CD8-positive, alpha-beta memory T cell (primary cell): Measurements from ENCODE around the gene RGS4. TPM values are rescaled to one million over a fixed set of nuclear protein-coding genes. Genes with fewer than 3 reads are reported as not detected.

Source experiments
- CTCF ChIA-PET: fragments of 350-600 bp; sonication (Branson Sonifier 250); formaldehyde crosslinking; loops from one replicate; lab custom pipeline; 2021; ENCODE audit warnings: antibody characterized with exemption; lab: Charles Lee
- POLR2A ChIA-PET: fragments of 350-600 bp; sonication (Branson Sonifier 250); formaldehyde crosslinking; loops from one replicate; lab custom pipeline; 2021; ENCODE audit warnings: antibody characterized with exemption; lab: Charles Lee
- DNase-seq, 5 donors: peaks; one replicate each; pipeline versions ENCODE4 v3.0.0 to v3.0.0-alpha.2; 2020 to 2022; ENCODE audit warnings: mixed read lengths in 1 of 5
- H3K27ac ChIP-seq: one replicate; pipeline ENCODE4 v1.7.0; 2013; ENCODE audit warnings: low read depth, mild to moderate bottlenecking, low read length, moderate library complexity
- H3K27me3 ChIP-seq: 2 replicates; pipeline ENCODE4 v1.7.0; 2013; ENCODE audit warnings: low read length, mild to moderate bottlenecking; ENCODE audit not compliant: insufficient read depth, poor library complexity, severe bottlenecking
- H3K36me3 ChIP-seq: 2 replicates; pipeline ENCODE4 v1.7.0; 2013; ENCODE audit warnings: mild to moderate bottlenecking, low read length, moderate library complexity; ENCODE audit not compliant: insufficient read depth
- H3K4me1 ChIP-seq: 2 replicates; pipeline ENCODE4 v1.7.0; 2013; ENCODE audit warnings: mild to moderate bottlenecking, low read length, moderate library complexity; ENCODE audit not compliant: insufficient read depth
- H3K4me3 ChIP-seq: 2 replicates; pipeline ENCODE4 v1.7.0; 2013; ENCODE audit warnings: mild to moderate bottlenecking, low read length
- H3K9me3 ChIP-seq: 2 replicates; pipeline ENCODE4 v1.7.0; 2013; ENCODE audit warnings: mild to moderate bottlenecking, low read length
- H3K27ac Mint-ChIP-seq, 8 donors: one replicate each; pipeline ENCODE4 v1.8.0; 2020 to 2021; ENCODE audit warnings: mixed read lengths in 8 of 8, mild to moderate bottlenecking in 6 of 8, inconsistent platforms in 3 of 8, moderate library complexity in 3 of 8
- H3K27me3 Mint-ChIP-seq, 2 donors: one replicate each; pipeline ENCODE4 v1.8.0; 2020 to 2021; ENCODE audit warnings: mixed read lengths in 2 of 2, mild to moderate bottlenecking in 1 of 2, moderate library complexity in 1 of 2
- H3K36me3 Mint-ChIP-seq, 3 donors: one replicate each; pipeline ENCODE4 v1.8.0; 2020 to 2021; ENCODE audit warnings: mixed read lengths in 3 of 3, inconsistent platforms in 1 of 3, mild to moderate bottlenecking in 1 of 3
- H3K4me1 Mint-ChIP-seq, 3 donors: one replicate each; pipeline ENCODE4 v1.8.0; 2020 to 2021; ENCODE audit warnings: mixed read lengths in 3 of 3, inconsistent platforms in 1 of 3, mild to moderate bottlenecking in 1 of 3
- H3K4me3 Mint-ChIP-seq, 7 donors: one replicate each; pipeline ENCODE4 v1.8.0; 2020 to 2021; ENCODE audit warnings: mixed read lengths in 7 of 7, mild to moderate bottlenecking in 6 of 7, moderate library complexity in 4 of 7, inconsistent platforms in 2 of 7
- H3K9me3 Mint-ChIP-seq, 5 donors: one replicate each; pipeline ENCODE4 v1.8.0; 2020 to 2022; ENCODE audit warnings: mixed read lengths in 5 of 5, mild to moderate bottlenecking in 3 of 5, moderate library complexity in 2 of 5, inconsistent platforms in 1 of 5
- polyA plus RNA-seq: library from polyadenylated mRNA; unstranded; fragments of 300-500 nt; fragmentation: Illumina TruSeq; gene quantifications from one replicate; pipeline ENCODE4 v1.2.3, GENCODE V29; 2021
- total RNA-seq, 2 experiments: library from RNA; stranded (reverse); gene quantifications; one replicate each; pipeline ENCODE4 v1.2.3, GENCODE V29; 2021

The RGS4 gene
- total and polyA plus RNA-seq, 3 experiments from 2014 or later, result not detected

- ChIA-PET CTCF (interaction anchor here (0.8 to 1.0 kb wide), 2 partner anchors 11 to 244 kb away, joined by 3 read pairs; no protein-coding TSS in a partner anchor), POLR2A (no interaction called here)
- peaks cover 5% of the 10 kb centered on the region for H3K27me3 ChIP-seq
- Mint-ChIP-seq H3K36me3 (no peaks in the 10 kb centered on the region), H3K4me3 (no peak overlapping the region), H3K27me3 (peaks cover 16 to 48% of the 10 kb centered on the region in 2 donors), H3K4me1 (no peaks in the 10 kb centered on the region), H3K9me3 (no peaks in the 10 kb centered on the region), H3K27ac (no peak overlapping the region)
- H3K4me3 ChIP-seq, result no peak overlapping the region
- no peak overlapping the region for H3K27ac ChIP-seq
- H3K9me3 ChIP-seq, result no peaks in the 10 kb centered on the region
- H3K4me1 ChIP-seq, result no peaks in the 10 kb centered on the region
- peak in 4 of 5 donors; percentile 1 to 48 (median 4) for DNase-seq
- no peaks in the 10 kb centered on the region for H3K36me3 ChIP-seq
Measured at GRCh38 chr1:163071405-163072255, 2.5 kb downstream of the RGS4 start.

- no peaks in the 10 kb centered on the region for H3K4me1 Mint-ChIP-seq
- H3K27me3 ChIP-seq, result peaks cover 5% of the 10 kb centered on the region
- peaks cover 19 to 50% of the 10 kb centered on the region in 2 donors for H3K27me3 Mint-ChIP-seq
- no peaks in the 10 kb centered on the region for H3K36me3 ChIP-seq
- no peak overlapping the region for H3K27ac Mint-ChIP-seq
- DNase-seq, result no peak
- H3K4me1 ChIP-seq, result no peaks in the 10 kb centered on the region
- H3K36me3 Mint-ChIP-seq, result no peaks in the 10 kb centered on the region
- CTCF ChIA-PET, result interaction anchor here (1.0 kb wide), 1 partner anchor 243 kb away, joined by 3 read pairs; no protein-coding TSS in a partner anchor
- H3K27ac ChIP-seq, result no peak overlapping the region
- H3K4me3 ChIP-seq, result no peak overlapping the region
- H3K9me3 Mint-ChIP-seq, result peaks cover 0 to 1% (median 0%) of the 10 kb centered on the region in 5 donors
- POLR2A ChIA-PET, result no interaction called here
- H3K4me3 Mint-ChIP-seq, result no peak overlapping the region
- H3K9me3 ChIP-seq, result no peaks in the 10 kb centered on the region
Measured at GRCh38 chr1:163072658-163073057, 3.5 kb downstream of the RGS4 start.

GRCh38 chr1:163074004-163074403 lies 4.8 kb downstream of the RGS4 start:
- Histone ChIP-seq H3K9me3 (no peaks in the 10 kb centered on the region), H3K27ac (no peak overlapping the region), H3K4me3 (no peak overlapping the region), H3K4me1 (no peaks in the 10 kb centered on the region), H3K27me3 (peaks cover 5% of the 10 kb centered on the region), H3K36me3 (no peaks in the 10 kb centered on the region)
- peaks cover 11 to 37% of the 10 kb centered on the region in 2 donors for H3K27me3 Mint-ChIP-seq
- H3K4me1 Mint-ChIP-seq, result no peaks in the 10 kb centered on the region
- no peak for DNase-seq
- peak overlapping the region in 1 of 8 donors; percentile 7 for H3K27ac Mint-ChIP-seq
- no peaks in the 10 kb centered on the region for H3K36me3 Mint-ChIP-seq
- CTCF ChIA-PET, result no interaction called here
- H3K4me3 Mint-ChIP-seq, result no peak overlapping the region
- POLR2A ChIA-PET, result no interaction called here
- H3K9me3 Mint-ChIP-seq, result peaks cover 0 to 2% (median 0%) of the 10 kb centered on the region in 5 donors

- H3K36me3 ChIP-seq, result no peaks in the 10 kb centered on the region
- H3K4me1 Mint-ChIP-seq, result no peaks in the 10 kb centered on the region
- peaks cover 8 to 29% of the 10 kb centered on the region in 2 donors for H3K27me3 Mint-ChIP-seq
- peaks cover 5% of the 10 kb centered on the region for H3K27me3 ChIP-seq
- no peak overlapping the region for H3K4me3 ChIP-seq
- no peak overlapping the region for H3K27ac Mint-ChIP-seq
- no peaks in the 10 kb centered on the region for H3K36me3 Mint-ChIP-seq
- peaks cover 0 to 2% (median 0%) of the 10 kb centered on the region in 5 donors for H3K9me3 Mint-ChIP-seq
- no peak overlapping the region for H3K27ac ChIP-seq
- H3K4me3 Mint-ChIP-seq, result no peak overlapping the region
- DNase-seq, result no peak
- ChIA-PET POLR2A (no interaction called here), CTCF (no interaction called here)
- H3K4me1 ChIP-seq, result no peaks in the 10 kb centered on the region
- H3K9me3 ChIP-seq, result no peaks in the 10 kb centered on the region
Measured at GRCh38 chr1:163074716-163075284, 5.6 kb downstream of the RGS4 start.

DNA sequence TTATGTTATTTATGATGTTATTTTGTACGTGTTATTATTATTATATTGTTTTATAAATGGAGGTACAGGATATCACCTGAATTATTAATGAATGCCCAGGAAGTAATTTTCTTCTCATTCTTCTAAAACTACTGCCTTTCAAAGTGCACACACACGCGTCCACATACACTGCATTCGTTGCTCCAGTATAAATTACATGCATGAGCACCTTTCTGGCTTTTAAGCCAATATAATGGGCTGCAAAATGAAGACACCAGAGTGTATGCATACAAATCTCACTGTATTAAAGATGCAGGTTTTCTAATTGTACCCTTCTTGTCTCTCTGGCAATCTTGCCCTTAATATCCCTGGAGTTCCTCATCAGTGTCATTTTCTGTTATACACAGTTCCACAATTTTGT lies 6.9 kb downstream of the RGS4 start:
- no peaks in the 10 kb centered on the region for H3K36me3 ChIP-seq
- Mint-ChIP-seq H3K4me3 (no peak overlapping the region), H3K27ac (no peak overlapping the region), H3K27me3 (peaks cover 8 to 20% of the 10 kb centered on the region in 2 donors), H3K9me3 (peaks cover 0 to 3% (median 0%) of the 10 kb centered on the region in 5 donors), H3K36me3 (no peaks in the 10 kb centered on the region), H3K4me1 (no peaks in the 10 kb centered on the region)
- H3K9me3 ChIP-seq, result no peaks in the 10 kb centered on the region
- no peaks in the 10 kb centered on the region for H3K27me3 ChIP-seq
- no peak for DNase-seq
- no peaks in the 10 kb centered on the region for H3K4me1 ChIP-seq
- no peak overlapping the region for H3K4me3 ChIP-seq
- POLR2A ChIA-PET, result no interaction called here
- CTCF ChIA-PET, result no interaction called here
- H3K27ac ChIP-seq, result no peak overlapping the region

GRCh38 chr1:163076446-163076845 lies 7.3 kb downstream of the RGS4 start:
- no peak overlapping the region for H3K4me3 Mint-ChIP-seq
- no peaks in the 10 kb centered on the region for H3K36me3 Mint-ChIP-seq
- Histone ChIP-seq H3K27me3 (no peaks in the 10 kb centered on the region), H3K36me3 (no peaks in the 10 kb centered on the region), H3K4me3 (no peak overlapping the region), H3K9me3 (no peaks in the 10 kb centered on the region), H3K27ac (no peak overlapping the region), H3K4me1 (no peaks in the 10 kb centered on the region)
- H3K27me3 Mint-ChIP-seq, result peaks cover 8 to 18% of the 10 kb centered on the region in 2 donors
- no peaks in the 10 kb centered on the region for H3K4me1 Mint-ChIP-seq
- peaks cover 0 to 3% (median 0%) of the 10 kb centered on the region in 5 donors for H3K9me3 Mint-ChIP-seq
- ChIA-PET POLR2A (no interaction called here), CTCF (no interaction called here)
- no peak for DNase-seq
- H3K27ac Mint-ChIP-seq, result no peak overlapping the region

GRCh38 chr1:163076981-163077761 lies 8.0 kb downstream of the RGS4 start:
- Mint-ChIP-seq H3K4me3 (no peak overlapping the region), H3K4me1 (no peaks in the 10 kb centered on the region), H3K27ac (no peak overlapping the region), H3K9me3 (peaks cover 0 to 3% (median 0%) of the 10 kb centered on the region in 5 donors), H3K27me3 (peaks cover 8 to 14% of the 10 kb centered on the region in 2 donors), H3K36me3 (no peaks in the 10 kb centered on the region)
- ChIA-PET POLR2A (no interaction called here), CTCF (no interaction called here)
- Histone ChIP-seq H3K27me3 (no peaks in the 10 kb centered on the region), H3K36me3 (no peaks in the 10 kb centered on the region), H3K4me3 (no peak overlapping the region), H3K27ac (no peak overlapping the region), H3K4me1 (no peaks in the 10 kb centered on the region), H3K9me3 (no peaks in the 10 kb centered on the region)
- DNase-seq, result no peak

GRCh38 chr1:163082971-163083370 lies 13.8 kb downstream of the RGS4 start:
- Mint-ChIP-seq H3K27ac (no peak overlapping the region), H3K4me1 (no peaks in the 10 kb centered on the region), H3K4me3 (no peak overlapping the region), H3K9me3 (peaks cover 0 to 3% (median 0%) of the 10 kb centered on the region in 5 donors), H3K27me3 (no peaks in the 10 kb centered on the region), H3K36me3 (no peaks in the 10 kb centered on the region)
- DNase-seq, result no peak
- Histone ChIP-seq H3K27ac (no peak overlapping the region), H3K4me1 (no peaks in the 10 kb centered on the region), H3K27me3 (no peaks in the 10 kb centered on the region), H3K4me3 (no peak overlapping the region), H3K9me3 (no peaks in the 10 kb centered on the region), H3K36me3 (no peaks in the 10 kb centered on the region)
- ChIA-PET POLR2A (no interaction called here), CTCF (no interaction called here)
